KG1 (cell line): ENCODE data around the gene CALM1.

Source experiments
- DNase-seq: peaks from one replicate; lab custom pipeline; 2025; lab: John Stamatoyannopoulos, UW

The CALM1 gene

DNA sequence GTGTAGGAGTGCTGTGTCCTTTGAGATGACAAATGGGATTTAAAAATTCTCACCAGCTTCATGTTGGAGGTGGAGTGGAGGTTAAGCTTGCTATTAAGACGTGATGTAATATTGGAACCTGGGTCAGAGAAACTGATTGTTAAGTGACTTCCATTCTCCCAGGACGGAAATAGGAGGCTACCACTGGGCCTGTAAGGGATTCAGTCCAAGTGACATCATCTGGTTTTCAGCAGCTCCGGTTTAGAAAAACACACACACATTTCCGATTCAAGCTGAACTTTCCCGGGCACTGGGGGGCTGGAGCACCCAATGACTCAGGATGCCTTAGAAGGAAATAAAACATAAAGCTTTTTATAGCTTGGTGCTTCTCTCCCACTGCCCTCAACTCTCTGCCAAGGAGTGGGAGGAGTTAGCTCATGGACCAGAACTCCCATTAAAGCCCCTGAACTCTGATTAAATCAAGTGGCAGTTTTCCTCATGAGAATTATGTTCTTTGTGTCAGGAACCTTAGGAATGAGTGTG is 12.4 kb downstream of the CALM1 start:
- DNase-seq, result no peak

DNA sequence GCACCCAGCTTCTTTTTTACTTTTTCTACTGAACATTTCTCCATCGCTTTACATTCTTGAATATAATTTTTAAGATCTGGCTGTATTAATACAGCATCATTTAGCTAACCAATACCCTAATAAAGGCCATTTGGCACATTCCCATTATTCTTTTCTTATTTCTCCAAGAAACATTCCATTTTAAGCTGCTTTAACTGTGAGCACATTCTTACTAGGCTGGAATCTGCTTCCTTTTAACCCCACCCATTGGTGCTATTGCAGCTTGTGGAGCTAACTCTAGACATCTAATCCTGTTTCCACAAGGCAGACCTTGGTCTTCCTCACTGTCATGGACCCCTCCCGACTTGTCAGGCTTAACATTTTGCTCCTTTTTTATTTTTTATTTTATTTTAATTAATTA is 15.2 kb downstream of the CALM1 start:
- no peak for DNase-seq

DNA sequence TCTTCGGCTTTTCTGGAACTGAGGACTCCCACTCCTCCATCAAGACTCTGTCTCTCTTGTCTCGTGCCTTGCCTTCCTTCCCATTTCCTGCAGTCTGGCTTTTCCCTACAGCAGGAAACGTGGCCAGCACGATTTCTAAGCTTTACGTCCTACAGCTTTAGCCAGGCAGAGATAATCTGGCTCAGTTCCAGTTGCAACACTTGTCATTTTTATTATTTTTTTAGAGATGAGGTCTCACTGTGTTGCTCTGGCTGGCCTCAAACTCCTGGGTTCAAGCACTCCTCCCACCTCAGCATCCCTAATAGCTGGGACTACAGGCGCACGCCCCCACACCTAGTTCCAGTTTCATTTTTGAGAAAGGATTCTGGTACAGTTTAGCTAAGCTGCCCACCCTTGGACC is 19.9 kb downstream of the CALM1 start:
- DNase-seq, result no peak

DNA sequence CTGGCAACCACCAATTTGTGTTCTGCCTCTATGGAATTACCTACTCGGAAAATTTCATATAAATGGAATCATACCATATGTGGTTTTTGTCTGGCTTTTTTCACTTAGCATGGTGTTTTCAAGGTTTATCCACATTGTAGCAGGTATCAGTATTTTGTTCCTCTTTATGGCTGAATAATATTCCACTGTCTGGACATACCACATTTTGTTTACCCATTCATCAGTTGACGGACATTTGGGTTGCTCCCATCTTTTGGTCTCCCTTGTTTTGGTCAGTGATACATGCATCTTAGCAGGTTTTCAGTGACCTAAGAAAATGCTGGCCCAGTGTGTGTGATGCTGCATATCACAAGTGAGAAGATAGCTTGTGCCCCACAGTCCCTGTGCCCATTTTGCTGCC is 21.2 kb downstream of the CALM1 start:
- DNase-seq, result no peak

DNA sequence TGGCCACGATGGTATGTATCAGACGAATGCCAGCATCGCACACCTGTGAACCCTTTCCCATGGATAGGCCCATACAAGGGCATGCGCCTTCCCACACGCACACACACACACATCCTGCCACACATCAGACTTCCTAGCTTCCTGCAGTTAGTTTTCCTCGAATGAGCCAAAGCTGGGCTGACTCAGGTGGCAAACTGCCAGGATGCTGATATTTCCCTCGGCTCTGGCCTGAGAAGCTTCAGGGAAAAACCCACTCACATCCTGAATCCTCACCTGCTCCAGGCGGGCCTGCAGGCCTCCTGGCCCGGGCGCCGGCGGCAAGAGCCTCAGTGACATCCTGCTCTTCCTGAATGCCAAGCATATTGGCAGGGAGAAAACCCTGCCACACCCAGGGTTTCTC is 22.4 kb downstream of the CALM1 start:
- DNase-seq, result no peak

DNA sequence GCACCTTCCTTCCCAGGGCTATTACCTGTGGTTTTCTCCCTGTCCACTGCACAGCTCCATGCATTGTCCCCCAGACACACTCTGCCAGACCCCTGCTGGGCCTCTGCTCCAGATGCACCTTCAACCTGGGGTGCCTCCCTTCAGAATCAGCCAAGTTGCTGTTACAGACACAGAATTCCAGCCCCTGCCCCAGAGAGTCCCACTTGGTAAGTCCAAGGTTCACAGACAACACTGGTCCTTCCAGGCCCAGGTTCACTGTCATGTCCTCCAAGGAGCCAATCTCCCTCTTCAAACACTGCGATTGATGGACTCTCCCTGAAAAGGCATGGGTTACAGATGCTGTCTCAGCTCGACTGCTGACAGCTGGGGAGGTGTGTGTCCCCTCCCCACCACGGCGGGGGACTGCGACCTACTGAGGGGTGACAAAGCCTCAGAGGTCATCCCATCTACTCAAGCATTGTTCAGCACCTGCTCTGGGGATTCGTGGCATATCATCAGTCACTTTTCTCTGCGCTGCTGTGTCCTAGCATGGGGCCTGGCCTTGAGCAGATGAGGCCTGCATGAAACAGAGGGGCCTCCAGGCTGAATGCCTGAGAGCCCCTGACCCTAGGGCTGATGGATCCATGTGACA is 24.3 kb downstream of the CALM1 start:
- DNase-seq, result no peak

DNA sequence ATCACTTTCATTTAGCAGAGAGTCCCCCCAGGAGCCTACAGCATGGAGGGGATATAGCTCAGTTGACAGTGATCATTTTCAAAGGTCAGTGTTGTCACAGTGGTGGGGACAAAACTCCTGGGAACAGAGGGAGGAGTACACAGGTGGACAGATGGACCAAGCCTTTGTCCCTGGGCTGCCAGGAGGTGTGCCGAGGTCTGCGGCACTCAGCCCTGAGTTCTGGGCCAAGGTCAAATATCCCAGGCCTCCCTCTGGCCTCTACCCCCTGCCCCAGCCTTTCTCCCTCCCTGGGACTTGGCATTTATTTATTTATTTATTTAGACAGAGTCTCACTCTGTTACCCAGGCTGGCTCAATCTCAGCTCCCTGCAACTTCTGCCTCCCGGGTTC is 24.8 kb downstream of the CALM1 start:
- DNase-seq, result no peak

DNA sequence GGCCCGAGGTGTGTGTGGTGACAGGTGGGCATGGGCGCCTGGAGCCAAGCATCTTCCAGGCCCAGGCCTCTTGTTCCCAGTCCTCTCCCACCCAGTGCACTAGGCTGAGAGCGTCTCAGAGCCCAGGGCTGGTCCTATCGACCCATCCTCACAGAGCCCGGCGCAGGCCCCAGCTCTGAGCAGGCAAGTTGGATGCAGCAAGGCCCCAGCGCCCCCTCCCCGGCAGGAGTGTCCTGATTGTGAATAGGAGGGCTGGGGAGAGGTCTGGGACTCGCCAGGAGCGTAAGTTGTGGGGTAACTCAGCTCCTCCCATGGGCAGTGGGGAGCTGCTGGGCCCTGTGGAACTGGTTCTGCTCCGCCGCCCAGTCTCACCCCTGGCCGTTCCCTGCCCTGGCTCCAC is 26.3 kb downstream of the CALM1 start:
- DNase-seq, result no peak

DNA sequence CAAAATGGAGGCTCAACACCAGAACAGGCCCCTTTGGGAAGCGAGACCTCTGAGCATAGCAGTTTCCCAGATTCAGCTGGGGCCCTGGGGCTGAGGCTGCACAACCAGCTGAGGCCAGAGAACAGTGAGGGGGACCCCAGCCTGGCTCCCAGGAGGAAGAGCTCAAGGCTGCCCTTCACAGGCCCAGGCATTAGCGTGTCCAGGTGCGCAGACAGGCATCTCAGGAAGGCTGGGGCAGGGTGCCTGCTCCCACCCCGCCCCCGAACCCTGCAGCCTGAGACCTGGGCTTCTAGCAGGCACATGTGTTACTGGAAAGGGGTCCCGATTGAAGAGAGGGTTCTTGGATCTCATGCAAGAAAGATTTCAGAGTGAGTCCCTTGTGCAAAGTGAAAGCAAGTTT is 27.2 kb downstream of the CALM1 start:
- DNase-seq, result no peak

DNA sequence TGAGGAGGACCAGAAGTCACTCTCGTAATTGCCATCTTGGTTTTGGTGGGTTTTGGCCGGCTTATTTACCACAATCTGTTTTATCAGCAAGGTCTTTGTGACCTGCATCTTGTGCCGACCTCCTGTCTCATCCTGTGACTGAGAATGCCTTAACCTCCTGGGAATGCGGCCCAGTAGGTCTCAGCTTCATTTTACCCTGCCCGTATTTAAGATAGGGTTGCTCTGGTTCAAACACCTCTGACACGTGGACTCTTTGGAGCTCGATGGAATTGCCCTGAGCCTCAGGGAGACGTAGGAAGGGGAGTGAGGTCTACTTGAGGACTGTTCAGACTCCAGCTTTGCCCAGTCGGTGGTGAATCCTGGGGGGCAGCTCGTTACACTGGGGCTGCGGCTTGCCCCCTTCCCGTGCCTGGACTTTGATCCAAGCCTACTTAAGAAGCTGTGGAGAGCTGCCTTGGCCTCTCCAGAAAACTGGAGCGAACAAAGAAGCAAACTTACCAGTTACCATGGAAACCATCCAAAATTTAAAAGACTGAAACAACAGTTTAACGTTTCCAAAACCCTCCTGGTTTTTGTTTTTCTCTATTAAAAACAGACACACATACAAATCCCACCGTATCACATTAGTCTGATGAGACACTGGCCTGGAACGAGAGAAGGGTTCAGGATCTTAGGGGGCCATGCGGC is 28.0 kb downstream of the CALM1 start:
- no peak for DNase-seq

DNA sequence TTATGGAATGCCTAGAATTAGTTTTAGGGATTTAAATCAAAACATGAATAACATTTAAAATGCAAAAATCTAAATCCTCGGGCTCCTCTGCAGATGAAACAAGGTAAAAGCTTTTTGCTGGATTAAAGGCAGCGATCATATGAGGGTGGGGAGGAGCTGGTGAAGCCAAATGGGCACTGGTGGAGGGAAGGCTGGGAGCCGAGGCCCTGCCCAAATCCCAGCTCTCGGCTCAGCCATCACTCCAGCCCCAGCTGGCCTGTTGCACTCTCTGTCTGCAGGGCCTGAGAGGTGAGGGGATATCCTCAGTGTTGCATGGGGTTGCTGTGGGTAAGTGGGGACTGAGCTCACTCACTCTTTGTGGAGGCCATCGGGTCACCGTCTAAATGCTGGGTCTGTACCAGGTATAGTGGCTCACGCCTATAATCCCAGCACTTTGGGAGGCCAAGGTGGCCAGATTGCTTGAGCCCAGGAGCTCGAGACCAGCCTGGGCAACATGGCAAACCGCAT is 28.6 kb downstream of the CALM1 start:
- DNase-seq, result no peak

DNA sequence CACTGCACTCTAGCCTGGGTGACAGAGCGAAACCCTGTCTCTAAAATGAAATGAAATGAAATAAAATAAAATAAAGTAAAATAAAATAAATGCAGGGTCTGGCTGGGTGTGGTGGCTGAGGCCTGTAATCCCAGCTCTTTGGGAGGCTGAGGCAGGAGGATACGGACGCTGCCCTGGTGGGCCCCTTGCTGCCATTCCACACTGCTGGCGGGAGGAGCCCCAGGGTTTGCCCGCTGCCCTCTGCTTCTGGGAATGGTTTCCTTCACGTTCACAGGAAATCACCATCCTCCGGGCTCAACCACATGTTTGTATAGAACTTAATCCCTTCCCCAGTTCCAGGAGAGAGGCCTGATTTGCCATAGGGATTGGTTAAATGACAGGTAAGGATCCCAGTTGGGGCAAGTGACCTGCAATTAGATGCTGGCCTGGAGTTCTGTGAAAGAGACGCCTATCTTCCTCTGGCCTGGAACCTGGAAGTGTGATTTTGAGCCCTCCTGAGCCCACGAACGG is 29.3 kb downstream of the CALM1 start:
- DNase-seq, result no peak

DNA sequence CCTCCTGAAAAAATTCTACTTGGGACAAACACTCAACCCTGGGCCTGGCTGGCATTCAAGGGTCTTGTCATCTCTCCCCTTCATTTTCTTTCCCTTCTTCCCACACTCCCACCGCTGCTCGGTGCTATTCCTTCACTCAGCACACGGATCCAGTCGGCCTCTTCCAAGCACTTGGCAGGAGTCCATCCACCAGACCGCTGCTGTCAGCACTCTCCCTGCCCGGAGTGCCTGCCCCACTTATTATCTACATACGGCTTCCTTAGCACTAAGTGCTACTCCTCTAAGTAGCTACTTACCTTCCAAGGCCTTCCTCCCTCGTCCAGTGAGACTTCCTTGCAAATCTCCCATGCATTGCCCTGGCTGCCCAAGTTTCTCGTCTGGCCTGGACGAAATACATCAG is 29.8 kb downstream of the CALM1 start:
- no peak for DNase-seq

DNA sequence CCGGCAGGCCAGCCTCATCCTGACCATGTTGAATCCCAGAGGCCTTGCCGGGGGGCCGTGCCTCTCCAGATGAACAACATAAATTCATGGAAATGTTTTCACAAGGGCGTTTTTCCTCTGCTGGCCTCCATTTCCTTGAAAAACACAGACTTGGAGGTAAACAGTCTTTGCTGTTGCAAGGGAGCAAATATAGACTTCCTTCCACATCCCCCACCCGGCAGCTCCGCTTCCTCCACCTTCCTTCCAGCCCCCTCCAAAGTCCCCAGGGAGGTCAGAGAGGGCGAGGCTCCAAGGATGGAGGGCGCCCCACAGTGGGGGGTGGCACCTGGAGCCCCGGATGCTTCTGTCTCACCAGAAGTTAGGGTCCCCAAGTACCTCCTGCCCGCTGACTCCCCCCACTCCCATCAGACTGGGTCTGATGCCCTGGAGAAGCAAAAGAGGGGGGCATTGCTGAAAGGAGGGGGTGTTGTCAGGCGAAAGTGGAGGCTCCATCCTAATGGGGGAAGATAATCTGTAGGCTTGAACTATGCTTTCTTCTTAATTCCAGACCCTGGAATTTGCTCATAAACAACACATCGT is 31.1 kb downstream of the CALM1 start:
- DNase-seq, result no peak

DNA sequence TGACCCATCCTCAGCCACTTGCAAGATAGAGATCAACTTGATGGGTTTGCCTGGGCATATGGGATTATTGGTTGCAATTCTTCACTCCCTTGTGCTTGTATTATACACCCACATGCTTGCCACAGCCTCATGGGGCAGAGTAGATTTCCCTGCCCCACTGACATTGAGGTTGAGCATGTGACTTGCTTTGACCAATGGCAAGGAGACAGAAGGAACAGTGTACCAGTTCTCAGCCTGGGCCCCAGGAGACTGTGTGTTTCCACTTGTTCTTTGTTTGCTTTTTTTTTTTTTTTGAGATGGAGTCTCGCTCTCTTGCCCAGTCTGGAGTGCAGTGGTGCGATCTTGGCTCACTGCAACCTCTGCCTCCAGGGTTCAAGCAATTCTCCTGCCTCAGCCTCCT is 31.8 kb downstream of the CALM1 start:
- DNase-seq, result no peak

DNA sequence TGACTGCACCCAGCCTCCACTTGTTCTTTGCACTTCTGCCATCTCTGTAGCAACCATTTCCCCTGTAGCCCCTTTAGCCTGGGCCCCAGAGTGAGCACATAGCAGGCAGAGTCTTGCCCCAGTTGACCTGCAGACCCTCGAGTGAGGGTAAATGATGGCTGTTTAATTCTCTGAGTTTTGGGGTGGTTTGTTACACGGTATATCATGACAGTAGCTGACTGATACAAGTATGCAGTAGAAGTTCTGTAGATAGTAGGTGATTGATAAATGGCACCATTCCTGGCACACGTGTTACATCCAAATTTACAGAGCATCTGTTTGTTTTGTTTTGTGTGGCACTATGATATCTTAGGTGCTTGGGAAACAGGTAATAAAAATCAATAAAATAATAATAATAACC is 32.4 kb downstream of the CALM1 start:
- no peak for DNase-seq

DNA sequence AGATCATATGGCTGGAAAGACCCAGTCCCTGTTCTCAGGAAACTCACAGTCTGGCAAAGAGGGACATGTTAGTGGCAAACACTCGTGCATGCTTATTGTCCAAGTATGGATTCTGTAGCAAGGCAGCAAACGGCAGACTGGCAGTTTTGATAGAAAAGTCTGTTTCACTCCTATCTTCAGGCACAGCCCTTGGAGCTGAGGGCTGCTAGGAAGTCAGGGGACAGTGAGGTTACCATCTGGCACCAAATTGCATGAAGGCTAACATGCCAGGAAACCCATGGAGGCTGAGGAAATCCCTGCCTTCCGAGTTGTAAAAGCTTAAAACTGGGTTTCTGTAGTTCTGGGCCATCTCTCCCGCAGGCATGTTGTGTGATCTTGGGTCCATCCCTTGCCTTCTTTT is 32.9 kb downstream of the CALM1 start:
- DNase-seq, result no peak

DNA sequence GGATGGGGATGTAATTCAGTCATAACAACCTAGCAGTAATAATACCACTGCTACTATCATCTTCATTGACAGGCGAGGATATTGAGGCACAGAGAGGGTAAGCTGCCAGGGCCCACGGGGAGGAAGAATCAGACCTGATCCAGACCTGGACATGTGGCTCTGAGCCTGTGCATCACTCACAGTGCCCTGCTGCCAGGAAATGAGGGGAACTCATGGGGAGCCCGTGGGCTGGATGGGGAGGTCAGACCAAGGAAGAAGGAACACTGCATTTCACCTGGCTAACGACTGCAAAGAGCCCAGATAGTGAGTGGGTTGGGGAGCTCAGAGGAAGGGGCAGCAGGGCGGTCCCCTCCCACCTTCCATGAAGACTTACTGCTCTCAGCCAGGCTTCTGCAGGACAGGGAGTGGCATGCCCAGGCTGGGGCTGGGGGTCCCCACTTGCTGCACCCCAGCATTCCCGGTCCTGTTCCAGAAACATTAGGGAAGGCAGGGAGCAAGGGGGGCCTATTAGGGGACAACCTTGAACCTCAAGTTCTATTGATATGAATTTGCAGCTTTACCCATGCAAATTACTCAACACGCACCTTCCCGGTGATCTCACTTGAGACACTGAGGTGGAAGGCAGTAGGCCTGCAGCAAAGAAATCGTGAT is 37.7 kb downstream of the CALM1 start:
- DNase-seq, result no peak

DNA sequence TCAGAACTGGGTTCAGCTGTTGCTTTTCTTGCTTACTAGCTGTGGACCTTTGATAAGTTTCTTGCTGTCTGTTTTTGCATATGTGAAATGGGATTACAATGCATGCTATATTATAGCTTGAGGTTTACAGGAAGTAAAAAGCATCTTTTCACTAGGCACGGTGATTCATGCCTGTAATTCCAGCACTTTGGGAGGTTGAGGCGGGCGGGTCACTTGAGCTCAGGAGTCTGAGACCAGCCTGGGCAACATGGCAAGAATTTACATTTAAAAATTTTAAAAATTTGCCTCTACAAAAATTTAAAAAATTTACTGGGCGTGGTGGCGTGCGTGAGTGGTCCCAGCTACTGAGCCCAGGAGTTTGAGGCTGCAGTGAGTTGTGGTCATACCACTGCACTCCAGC is 42.0 kb downstream of the CALM1 start:
- no peak for DNase-seq

DNA sequence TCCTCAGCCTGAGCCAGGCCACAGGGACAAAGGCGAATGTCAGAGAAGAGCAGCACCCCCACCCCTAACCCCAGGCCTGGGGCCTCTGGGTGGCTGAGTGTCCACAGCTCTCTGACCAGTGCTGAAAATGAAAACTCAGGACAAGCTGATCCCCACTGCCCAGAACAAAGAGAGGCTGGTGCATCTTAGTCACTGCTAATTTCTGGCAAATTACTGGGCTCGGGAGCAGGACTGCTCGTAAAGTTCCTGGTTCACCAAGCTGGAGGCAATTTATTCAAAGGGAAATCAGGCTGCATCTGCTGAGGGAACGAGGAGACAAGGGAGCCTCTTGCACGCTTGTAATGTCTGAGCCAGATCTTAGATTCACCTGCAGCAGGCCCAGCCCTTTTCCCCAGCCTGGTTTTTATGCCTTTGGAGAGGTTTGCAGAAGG is 43.2 kb downstream of the CALM1 start:
- no peak for DNase-seq

DNA sequence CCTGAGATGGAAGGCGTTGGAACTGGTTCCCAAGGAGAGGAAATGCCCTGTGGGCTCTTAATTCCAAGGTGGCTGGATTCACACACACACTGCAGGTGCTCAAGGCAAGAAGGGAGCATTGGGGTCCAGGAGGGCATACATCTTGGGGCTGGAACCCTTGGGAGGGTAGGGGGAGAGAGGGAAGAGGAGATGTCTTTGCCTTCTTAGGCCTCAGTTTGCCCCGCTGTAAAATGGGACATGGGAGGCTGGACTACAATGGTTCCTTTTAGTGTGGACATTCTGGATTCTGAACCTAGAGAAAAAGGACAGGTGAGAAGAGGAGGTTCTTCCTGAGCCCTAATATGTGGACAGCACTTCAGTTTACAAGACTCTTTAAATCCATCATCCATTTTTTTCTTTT is 43.8 kb downstream of the CALM1 start:
- no peak for DNase-seq

DNA sequence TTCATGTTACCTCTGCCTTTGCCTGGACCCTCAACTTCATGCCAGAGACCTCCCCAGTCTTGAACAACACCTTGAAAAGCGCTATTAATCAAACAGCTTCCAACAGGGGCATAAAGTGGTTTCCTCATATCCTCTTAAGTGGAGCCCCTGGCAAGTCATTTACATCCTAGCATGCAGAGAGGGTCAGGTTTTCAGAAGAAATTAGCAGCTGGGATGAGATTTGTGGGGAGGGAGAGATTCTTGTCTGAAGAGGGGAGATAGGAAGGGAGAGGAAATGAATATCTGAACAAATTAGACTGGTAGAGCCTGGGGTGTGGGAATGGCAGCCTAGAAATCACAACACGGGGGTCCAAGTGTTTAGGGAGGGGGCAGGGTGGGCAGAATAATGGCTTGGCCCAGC is 45.6 kb downstream of the CALM1 start:
- no peak for DNase-seq
